ENCODE results near the gene GAK.

The GAK gene

GRCh38 chr4:896216-896615 lies 35.9 kb downstream of the GAK start:
- DNase-seq (ENCODE audit: low spot score) = no peak
- TF ChIP-seq, protein P1, sequence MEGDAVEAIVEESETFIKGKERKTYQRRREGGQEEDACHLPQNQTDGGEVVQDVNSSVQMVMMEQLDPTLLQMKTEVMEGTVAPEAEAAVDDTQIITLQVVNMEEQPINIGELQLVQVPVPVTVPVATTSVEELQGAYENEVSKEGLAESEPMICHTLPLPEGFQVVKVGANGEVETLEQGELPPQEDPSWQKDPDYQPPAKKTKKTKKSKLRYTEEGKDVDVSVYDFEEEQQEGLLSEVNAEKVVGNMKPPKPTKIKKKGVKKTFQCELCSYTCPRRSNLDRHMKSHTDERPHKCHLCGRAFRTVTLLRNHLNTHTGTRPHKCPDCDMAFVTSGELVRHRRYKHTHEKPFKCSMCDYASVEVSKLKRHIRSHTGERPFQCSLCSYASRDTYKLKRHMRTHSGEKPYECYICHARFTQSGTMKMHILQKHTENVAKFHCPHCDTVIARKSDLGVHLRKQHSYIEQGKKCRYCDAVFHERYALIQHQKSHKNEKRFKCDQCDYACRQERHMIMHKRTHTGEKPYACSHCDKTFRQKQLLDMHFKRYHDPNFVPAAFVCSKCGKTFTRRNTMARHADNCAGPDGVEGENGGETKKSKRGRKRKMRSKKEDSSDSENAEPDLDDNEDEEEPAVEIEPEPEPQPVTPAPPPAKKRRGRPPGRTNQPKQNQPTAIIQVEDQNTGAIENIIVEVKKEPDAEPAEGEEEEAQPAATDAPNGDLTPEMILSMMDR (IDR thresholded peaks at IDR 0.05; ENCODE audit: borderline replicate concordance, control extremely low read depth, extremely low read depth, insufficient read depth, missing control alignments) = peak; percentile 13
- in situ Hi-C loops (cut with MboI; ENCODE audit: low sequenced_read_pairs, unreplicated experiment) = no loop called here

DNA sequence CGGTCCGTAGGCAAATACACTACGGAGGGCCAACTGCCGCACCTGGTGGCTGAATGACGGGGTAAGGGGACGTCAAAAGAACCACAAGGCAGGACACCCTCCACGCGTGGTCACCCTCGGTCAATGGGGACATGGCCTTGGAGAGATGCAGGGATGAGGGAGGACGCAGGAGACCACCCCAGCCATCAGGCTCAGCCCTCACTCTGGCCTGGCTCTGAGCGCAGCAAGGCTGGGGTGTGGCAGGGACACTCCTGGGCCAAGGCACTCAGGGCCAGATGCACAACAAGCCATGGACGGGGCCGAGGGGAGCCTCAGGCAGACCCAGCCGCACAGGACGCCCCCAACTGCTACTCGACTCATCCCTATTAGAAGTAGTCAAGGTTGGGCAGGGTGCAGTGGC lies 36.5 kb downstream of the GAK start:
- no peak for DNase-seq (ENCODE audit: low spot score)
- TF ChIP-seq, protein P1 (IDR thresholded peaks at IDR 0.05; ENCODE audit: borderline replicate concordance, control extremely low read depth, extremely low read depth, insufficient read depth, missing control alignments) = no peak
- in situ Hi-C loops (cut with MboI; ENCODE audit: low sequenced_read_pairs, unreplicated experiment) = no loop called here

GRCh38 chr4:893995-894705 lies 38.0 kb downstream of the GAK start:
- TF ChIP-seq, protein P1 (IDR thresholded peaks at IDR 0.05; ENCODE audit: borderline replicate concordance, control extremely low read depth, extremely low read depth, insufficient read depth, missing control alignments) = no peak
- DNase-seq (ENCODE audit: low spot score) = no peak
- in situ Hi-C loops (cut with MboI; ENCODE audit: low sequenced_read_pairs, unreplicated experiment) = no loop called here

DNA sequence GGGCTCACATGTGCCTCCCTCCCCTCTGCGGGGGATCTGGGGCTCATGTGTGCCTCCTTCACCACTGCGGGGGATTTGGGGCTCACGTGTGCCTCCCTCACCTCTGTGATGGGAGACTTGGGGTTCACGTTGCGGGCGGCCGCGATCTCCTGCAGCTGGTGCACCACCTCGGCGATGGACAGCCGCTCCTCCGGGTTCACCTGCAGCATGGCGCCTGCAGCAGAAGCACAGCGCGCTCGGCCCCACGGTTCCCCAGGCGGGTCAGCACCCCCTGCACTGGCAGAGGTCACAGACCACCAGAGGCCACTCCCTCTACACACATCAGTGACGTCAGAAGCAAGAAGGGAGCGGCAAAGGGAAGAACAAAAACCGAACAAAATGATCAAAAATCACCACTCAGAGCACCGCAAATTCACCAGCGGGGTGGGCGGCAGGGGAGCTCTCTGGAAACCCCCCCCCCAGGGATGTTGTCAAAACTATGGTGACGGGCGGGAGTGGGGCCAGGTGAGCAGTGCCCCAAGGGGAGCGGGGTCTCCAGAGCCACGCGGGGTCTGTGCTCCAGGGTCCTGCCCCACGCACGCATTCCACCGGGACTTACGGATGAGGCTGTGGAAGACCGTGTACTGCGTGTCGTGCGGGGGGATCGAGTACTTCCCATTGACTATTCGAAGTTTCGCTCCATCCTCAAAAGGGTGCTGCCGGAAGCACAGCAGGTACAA lies 38.7 kb downstream of the GAK start:
- TF ChIP-seq, protein P1 (IDR thresholded peaks at IDR 0.05; ENCODE audit: borderline replicate concordance, control extremely low read depth, extremely low read depth, insufficient read depth, missing control alignments) = no peak
- no peak for DNase-seq (ENCODE audit: low spot score)
- in situ Hi-C loops (cut with MboI; ENCODE audit: low sequenced_read_pairs, unreplicated experiment) = no loop called here

DNA sequence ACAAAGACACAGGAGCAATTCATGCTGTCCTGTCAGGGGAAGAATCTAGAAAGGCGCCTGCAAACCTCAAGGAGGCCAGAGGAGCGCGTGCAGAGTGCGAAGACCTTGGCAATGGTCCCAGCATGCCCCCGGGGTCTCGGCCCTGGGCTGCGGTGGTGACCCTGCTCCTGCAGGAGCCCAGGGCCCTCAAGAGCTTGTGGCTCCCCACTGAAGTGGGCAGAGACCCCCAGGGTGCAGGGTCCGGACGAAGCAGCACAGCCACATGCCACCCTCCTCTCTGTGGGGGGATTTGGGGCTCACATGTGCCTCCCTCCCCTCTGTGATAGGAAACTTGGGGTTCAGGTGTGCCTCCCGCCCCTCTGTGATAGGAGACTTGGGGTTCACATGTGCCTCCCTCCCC lies 39.3 kb downstream of the GAK start:
- no peak for DNase-seq (ENCODE audit: low spot score)
- TF ChIP-seq, protein P1 (IDR thresholded peaks at IDR 0.05; ENCODE audit: borderline replicate concordance, control extremely low read depth, extremely low read depth, insufficient read depth, missing control alignments) = no peak
- in situ Hi-C loops (cut with MboI; ENCODE audit: low sequenced_read_pairs, unreplicated experiment) = no loop called here

DNA sequence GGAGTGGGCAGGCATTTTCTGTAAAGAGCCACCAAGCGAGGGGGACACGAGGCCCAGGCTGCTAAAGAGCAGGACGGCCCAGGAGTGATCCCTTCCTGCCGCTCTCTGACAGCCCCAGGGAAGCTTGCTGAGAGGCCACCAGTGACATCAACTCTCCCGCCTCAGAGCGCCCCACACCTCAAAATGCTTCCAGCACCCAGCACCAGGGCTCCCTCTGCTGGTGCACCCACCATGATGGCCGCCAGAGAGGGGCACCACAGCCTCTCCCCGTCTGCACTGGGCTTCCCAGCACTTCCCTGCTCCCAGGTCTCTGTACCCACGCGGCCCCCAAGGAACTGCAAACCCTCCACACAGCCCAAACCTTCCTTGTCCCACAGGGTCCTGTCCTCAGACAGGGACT lies 40.4 kb downstream of the GAK start:
- DNase-seq (ENCODE audit: low spot score) = no peak
- in situ Hi-C loops (cut with MboI; ENCODE audit: low sequenced_read_pairs, unreplicated experiment) = no loop called here
- TF ChIP-seq, protein P1 (IDR thresholded peaks at IDR 0.05; ENCODE audit: borderline replicate concordance, control extremely low read depth, extremely low read depth, insufficient read depth, missing control alignments) = no peak
